ENCODE measurements around the gene ADGRG7. TPM values are rescaled to one million over a fixed set of nuclear protein-coding genes. Genes with fewer than 3 reads are reported as not detected.
A peak's percentile ranks its signal among the peaks of the same experiment; 100 is the strongest.

Gene ADGRG7
- total and polyA plus RNA-seq, 8 donors, result 0.12 TPM; not detected in 7

DNA sequence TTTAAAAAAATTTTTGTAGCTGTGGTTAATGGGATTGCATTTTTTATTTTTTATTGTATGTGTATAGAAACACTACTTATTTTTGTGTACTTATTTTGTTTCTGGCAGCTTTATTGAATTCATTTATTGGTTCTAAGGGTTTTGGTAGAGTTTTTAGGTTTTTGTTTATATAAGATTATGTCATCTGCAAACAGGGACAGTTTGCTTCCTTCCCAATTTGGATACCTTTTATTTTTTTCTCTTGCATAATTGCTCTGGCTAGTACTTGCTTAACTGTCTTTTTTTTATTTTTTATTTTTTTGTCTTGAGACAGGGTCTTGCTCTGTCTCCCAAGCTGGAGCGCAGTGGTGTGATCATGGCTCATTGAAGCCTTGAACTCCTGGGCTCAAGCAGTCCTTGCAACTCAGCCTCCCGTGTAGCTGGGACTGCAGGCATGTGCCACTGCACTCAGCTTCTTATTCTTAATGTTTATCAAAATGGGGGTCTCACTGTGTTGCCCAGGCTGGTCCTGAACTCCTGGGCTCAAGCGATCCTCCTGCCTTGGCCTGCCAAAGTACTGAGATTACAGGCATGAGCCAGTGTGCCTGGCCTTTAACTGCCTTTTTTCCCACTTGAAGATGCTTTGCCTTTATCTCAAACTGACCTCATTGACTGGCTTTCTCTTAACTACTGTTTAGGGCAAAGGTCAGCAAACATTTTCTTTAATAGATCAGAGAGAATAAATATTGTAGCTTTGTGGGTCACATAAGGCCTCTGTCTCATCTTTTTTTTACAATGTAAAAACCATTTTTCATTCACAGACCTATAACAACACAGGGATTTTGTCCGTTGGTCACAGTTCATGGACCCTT lies 108.5 kb downstream of the ADGRG7 start:
- intact Hi-C loops (cut with DNase I), result loop anchor here in 1 of 3 donors (10.0 kb wide), 1 partner anchor 263 kb away; no protein-coding TSS in a partner anchor
- Histone ChIP-seq H3K4me3 (no peak overlapping the region), H3K4me1 (peaks cover 0 to 18% (median 15%) of the 10 kb centered on the region in 3 donors), H3K27ac (no peak overlapping the region), H3K9me3 (no peaks in the 10 kb centered on the region), H3K27me3 (no peaks in the 10 kb centered on the region), H3K36me3 (peaks cover 0 to 40% (median 0%) of the 10 kb centered on the region in 3 donors)
- no peak for FAIRE-seq
- TF ChIP-seq, protein P1, sequence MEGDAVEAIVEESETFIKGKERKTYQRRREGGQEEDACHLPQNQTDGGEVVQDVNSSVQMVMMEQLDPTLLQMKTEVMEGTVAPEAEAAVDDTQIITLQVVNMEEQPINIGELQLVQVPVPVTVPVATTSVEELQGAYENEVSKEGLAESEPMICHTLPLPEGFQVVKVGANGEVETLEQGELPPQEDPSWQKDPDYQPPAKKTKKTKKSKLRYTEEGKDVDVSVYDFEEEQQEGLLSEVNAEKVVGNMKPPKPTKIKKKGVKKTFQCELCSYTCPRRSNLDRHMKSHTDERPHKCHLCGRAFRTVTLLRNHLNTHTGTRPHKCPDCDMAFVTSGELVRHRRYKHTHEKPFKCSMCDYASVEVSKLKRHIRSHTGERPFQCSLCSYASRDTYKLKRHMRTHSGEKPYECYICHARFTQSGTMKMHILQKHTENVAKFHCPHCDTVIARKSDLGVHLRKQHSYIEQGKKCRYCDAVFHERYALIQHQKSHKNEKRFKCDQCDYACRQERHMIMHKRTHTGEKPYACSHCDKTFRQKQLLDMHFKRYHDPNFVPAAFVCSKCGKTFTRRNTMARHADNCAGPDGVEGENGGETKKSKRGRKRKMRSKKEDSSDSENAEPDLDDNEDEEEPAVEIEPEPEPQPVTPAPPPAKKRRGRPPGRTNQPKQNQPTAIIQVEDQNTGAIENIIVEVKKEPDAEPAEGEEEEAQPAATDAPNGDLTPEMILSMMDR (IDR thresholded peaks at IDR 0.05), result no peak
- DNase-seq, result no peak
- ATAC-seq, result peak in 1 of 4 donors; percentile 28
- 77 to 86% methylated on average over 4 of the region's 4 CpGs for WGBS, 2 donors

DNA sequence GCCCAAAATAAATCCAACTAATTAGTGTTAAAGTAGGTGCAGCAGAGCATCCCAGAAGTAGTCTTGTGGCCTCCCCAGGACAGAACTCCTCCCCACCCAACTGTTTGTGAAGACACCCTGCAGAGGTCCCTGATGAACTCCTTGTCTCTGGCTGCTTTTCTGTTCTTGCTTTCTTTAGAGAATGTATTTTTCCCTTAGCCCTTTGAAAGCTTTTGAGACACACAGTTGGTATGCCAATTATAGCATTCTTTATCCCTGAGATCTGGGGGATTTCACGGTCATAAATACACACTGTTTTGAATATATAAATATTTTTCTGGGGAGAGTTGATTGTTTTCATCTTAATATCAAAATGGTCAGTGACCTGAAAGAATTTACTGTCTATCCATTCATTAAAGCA lies 109.7 kb downstream of the ADGRG7 start:
- Histone ChIP-seq H3K27me3 (no peaks in the 10 kb centered on the region), H3K9me3 (no peaks in the 10 kb centered on the region), H3K4me3 (no peak overlapping the region), H3K4me1 (peaks cover 0 to 18% (median 15%) of the 10 kb centered on the region in 3 donors), H3K27ac (no peak overlapping the region), H3K36me3 (peaks cover 0 to 34% (median 0%) of the 10 kb centered on the region in 3 donors)
- WGBS, 2 donors, result 13 to 21% methylated on average over 1 of the region's 1 CpG
- TF ChIP-seq, protein P1 (IDR thresholded peaks at IDR 0.05), result no peak
- intact Hi-C loops (cut with DNase I), result loop anchor here in 1 of 3 donors (10.0 kb wide), 1 partner anchor 264 kb away; no protein-coding TSS in a partner anchor
- FAIRE-seq (no peak), ATAC-seq (no peak), DNase-seq (no peak)

DNA sequence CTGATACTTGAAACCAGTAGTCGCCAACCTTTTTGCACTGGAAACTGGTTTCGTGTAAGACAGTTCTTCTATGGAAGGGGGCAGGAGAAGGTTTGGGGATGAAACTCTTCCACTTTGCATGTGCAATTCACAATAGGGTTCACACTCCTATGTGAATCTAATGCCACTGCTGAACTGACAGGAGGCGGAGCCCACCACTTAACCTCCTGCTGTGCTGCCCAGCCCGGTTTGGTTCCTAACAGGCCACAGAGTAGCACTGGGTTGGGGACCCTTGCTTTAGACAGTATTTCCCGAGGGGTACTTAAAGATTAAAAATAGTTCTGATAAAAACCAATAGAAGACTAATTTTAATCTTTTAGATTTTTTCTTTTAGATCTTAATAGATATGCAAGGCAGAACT lies 111.0 kb downstream of the ADGRG7 start:
- FAIRE-seq, result no peak

DNA sequence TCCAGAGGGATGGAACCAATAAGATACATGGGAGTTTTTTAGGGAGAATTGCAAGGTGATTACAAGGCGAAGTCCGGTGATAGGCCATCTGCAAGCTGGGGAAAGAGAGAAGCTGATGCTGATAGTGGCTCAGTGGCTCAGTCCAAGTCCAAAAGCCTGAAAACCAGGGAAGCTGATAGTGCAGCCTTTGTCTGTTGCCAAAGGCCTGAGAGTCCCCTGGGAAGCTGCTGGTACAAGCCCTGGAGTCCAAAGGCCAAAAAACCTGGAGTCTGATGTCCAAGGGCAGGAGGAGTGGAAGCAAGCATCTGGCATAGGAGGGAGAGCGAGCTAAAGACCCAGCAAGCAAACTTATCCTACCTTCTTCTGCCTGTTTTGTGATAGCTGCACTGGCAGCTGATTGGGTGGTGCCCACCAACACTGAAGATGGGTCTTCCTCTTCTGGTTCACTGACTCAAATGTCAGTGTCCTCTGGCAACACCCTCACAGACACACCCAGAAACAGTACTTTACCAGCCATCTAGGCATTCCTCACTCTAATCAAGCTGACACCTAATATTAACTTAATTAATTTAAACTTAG lies 116.6 kb downstream of the ADGRG7 start:
- no peaks in the 10 kb centered on the region for H3K27me3 ChIP-seq
- TF ChIP-seq, protein P1 (IDR thresholded peaks at IDR 0.05), result no peak
- intact Hi-C loops (cut with DNase I), result no loop called here
- no peak overlapping the region for H3K27ac ChIP-seq
- ATAC-seq (peak in 1 of 4 donors; percentile 48), DNase-seq (no peak), FAIRE-seq (no peak)
- peaks cover 0 to 13% (median 0%) of the 10 kb centered on the region in 3 donors for H3K36me3 ChIP-seq
- no peak overlapping the region for H3K4me3 ChIP-seq
- no peaks in the 10 kb centered on the region for H3K9me3 ChIP-seq
- no peaks in the 10 kb centered on the region for H3K4me1 ChIP-seq
- WGBS, 2 donors, result 72% methylated on average over 3 of the region's 3 CpGs

More for the DNA sequence above, 111.0 kb downstream of the ADGRG7 start:
- Histone ChIP-seq H3K36me3 (peaks cover 0 to 21% (median 0%) of the 10 kb centered on the region in 3 donors), H3K4me1 (peaks cover 0 to 18% (median 15%) of the 10 kb centered on the region in 3 donors), H3K27ac (no peak overlapping the region), H3K27me3 (no peaks in the 10 kb centered on the region), H3K4me3 (no peak overlapping the region), H3K9me3 (no peaks in the 10 kb centered on the region)
- no peak for DNase-seq
- intact Hi-C loops (cut with DNase I), result no loop called here
- ATAC-seq, result no peak
- WGBS, 2 donors, result 78 to 83% methylated on average over 5 of the region's 5 CpGs
- TF ChIP-seq, protein P1 (IDR thresholded peaks at IDR 0.05), result no peak

All from pancreas (tissue), 10 donors.